GM10248 (cell line): ENCODE results near the gene TOM1L2.

Source experiments
- CTCF ChIA-PET: fragments of 300-600 bp; sonication (Branson Sonifier 250); formaldehyde crosslinking; extraction: SDS; loops from one replicate; lab custom pipeline; 2021; ENCODE audit warnings: antibody characterized with exemption; lab: Yijun Ruan, JAX
- POLR2A ChIA-PET: fragments of 350-650 bp; sonication (Branson Sonifier 250); formaldehyde crosslinking; extraction: SDS; loops from one replicate; lab custom pipeline; 2020; ENCODE audit warnings: antibody characterized with exemption; lab: Yijun Ruan, JAX
- DNase-seq: peaks from one replicate; pipeline ENCODE4 v3.0.0; 2012; ENCODE audit errors: extremely low spot score
- TF ChIP-seq, protein P1 (sequence below): IDR thresholded peaks from 2 replicates; pipeline ENCODE4 v1.5.1; 2012; ENCODE audit warnings: mild to moderate bottlenecking, low read depth; ENCODE audit errors: extremely low read depth, missing control alignments, control extremely low read depth

TOM1L2 gene

DNA sequence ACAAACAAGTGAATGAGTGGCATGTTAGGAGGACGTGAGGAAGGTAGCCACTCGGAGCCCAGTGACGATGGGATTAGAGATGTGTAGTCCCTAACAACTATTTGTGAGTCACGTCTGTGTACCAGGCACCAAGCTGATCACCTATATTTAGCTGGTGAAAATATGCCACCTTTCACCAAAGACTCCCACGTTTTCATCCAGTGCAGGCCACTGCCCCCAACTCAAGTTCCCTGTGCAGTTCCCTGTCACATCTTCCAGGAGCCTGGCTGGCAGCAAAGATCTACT, 67.2 kb downstream of the TOM1L2 start:
- CTCF ChIA-PET = interaction anchor here (1.0 to 1.8 kb wide), 2 partner anchors 12 to 16 kb away, joined by 3 to 4 read pairs; no protein-coding TSS in a partner anchor
- DNase-seq = no peak
- POLR2A ChIA-PET = no interaction called here
- TF ChIP-seq, protein P1, sequence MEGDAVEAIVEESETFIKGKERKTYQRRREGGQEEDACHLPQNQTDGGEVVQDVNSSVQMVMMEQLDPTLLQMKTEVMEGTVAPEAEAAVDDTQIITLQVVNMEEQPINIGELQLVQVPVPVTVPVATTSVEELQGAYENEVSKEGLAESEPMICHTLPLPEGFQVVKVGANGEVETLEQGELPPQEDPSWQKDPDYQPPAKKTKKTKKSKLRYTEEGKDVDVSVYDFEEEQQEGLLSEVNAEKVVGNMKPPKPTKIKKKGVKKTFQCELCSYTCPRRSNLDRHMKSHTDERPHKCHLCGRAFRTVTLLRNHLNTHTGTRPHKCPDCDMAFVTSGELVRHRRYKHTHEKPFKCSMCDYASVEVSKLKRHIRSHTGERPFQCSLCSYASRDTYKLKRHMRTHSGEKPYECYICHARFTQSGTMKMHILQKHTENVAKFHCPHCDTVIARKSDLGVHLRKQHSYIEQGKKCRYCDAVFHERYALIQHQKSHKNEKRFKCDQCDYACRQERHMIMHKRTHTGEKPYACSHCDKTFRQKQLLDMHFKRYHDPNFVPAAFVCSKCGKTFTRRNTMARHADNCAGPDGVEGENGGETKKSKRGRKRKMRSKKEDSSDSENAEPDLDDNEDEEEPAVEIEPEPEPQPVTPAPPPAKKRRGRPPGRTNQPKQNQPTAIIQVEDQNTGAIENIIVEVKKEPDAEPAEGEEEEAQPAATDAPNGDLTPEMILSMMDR = no peak

DNA sequence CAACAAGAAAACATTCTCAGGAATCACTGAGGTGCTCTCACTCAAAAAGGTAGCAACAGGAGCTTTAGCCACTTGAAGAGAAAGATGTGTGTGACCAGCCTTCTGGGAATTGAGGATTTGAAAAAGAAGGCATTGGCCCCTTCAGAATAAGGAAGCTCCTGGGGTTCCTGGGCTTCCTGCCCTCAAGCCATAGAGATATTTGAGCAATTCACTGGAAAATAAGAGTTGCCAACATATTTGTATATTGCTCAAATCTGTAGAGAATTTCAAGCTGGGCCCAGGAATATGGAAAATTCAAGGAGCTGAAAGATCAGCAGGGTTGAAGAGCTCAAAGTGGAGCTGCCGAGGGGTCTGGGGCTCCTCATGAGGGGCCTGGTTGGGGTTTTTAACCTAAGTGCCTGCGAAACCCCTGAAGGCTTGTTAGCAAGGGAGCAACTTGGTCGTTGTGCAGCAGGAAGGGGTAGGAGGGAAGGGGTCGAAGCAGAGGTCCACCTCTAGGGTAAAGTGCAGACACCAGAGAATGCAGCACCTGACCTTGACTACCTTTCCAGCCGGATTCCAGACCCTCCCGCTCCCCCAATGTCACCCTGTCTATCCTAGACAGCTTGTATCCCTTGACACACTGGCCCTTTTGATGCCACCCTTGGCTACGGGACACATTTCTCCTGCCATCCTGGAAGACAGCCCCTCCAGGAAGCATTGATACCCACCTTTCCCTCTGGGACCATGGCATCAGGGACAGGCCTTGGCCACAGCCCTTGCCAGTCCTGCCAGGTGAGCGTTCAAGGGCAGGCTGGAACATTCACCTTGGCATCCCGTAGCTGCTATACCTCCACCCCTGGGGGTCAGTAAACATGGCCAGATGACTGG, 67.8 kb downstream of the TOM1L2 start:
- TF ChIP-seq, protein P1 = no peak
- no peak for DNase-seq
- POLR2A ChIA-PET = no interaction called here
- CTCF ChIA-PET = interaction anchor here (1.0 to 1.8 kb wide), 3 partner anchors 11 to 15 kb away, joined by 3 to 7 read pairs (median 4); no protein-coding TSS in a partner anchor

DNA sequence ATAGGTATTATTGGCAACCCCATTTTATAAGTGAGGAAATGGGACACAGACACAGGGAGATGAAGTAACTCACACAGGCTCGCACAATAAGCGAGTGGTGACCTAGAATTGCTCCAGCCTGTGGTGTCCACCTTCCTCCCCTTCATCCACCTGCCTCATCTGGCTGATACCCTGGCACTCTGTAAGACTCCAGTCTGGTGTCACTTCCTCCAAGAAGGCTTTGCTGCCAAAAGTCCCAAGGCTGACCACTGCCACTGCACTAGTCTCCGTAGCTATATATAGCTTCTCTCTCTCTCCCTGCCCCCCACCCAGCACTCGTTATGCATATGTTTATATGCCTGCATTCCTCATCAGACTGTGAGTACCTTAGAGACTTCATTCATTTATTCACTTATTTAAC, 69.3 kb downstream of the TOM1L2 start:
- DNase-seq = no peak
- POLR2A ChIA-PET = interaction anchor here (1.1 kb wide), 1 partner anchor 63 kb away, joined by 3 read pairs; no protein-coding TSS in a partner anchor
- CTCF ChIA-PET = interaction anchor here (4.7 kb wide), 1 partner anchor 16 kb away, joined by 23 read pairs; no protein-coding TSS in a partner anchor
- TF ChIP-seq, protein P1 = no peak

DNA sequence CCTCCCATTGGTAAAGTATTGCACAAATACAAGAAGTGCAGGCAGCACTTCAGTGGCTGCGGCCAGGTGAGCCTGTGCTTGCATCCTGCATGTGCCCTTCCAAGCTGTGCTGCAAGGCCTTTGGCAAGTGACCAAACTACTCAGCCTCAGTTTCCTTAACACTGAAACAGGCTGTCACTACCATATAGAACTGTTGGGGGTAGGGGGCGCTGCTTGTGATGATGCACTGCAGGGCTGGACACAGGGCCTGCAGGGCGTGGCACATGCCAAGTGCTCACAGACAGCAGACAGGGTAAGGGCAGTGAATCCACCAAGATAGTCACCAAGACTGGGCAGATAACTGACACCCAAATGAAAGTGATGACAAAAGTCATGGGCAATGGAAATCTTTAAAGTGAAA, 69.8 kb downstream of the TOM1L2 start:
- POLR2A ChIA-PET = interaction anchor here (1.1 kb wide), 1 partner anchor 64 kb away, joined by 3 read pairs; no protein-coding TSS in a partner anchor
- DNase-seq = no peak
- CTCF ChIA-PET = interaction anchor here (1.2 to 4.7 kb wide), 3 partner anchors 11 to 16 kb away, joined by 3 to 26 read pairs (median 23); no protein-coding TSS in a partner anchor
- TF ChIP-seq, protein P1 = no peak

DNA sequence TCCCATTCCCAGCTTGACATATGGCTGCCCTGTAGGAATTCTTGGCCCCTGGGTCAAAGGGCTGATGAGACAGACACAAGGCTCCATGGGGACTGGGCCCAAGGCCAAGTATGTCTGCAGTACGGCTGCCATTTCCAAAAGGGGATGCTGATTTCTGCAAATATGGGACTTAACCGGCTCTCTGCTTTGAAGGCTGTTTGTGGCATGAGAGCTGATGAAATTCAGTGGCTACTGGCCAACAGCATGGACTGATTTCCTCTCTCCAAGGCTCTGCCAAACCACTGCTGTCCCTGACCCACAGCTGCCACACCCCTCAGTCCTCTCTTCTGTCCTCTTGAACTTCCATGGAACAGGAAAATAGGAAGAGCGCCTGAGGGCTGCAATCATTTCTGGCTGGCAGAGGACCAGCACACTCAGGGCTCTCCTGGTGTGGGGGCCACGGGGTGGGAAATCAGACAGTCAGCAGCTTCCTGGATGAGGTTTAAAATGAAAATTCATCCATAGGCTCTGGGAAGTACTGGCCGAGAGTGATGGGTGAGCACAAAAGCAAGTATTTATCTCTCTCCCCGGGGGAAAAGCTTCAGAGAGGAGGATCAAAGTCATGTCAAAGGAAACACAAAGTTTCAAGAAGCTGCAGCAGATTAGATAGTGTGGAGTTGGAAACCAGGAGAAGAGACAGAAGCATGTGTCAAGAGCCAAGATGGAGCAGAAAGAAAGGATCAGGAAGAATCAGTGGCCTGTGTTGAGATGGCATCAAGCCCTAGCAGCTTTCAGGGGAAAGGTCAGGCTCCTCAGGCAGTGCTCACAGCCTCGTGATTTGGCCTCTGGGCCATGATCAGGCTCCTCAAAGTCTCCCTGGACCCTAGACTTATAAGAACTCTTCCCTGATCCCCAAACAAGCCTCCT, 71.3 kb downstream of the TOM1L2 start:
- CTCF ChIA-PET = interaction anchor here (0.8 to 4.7 kb wide), 7 partner anchors 10 to 189 kb away, joined by 3 to 26 read pairs (median 3); no protein-coding TSS in a partner anchor
- POLR2A ChIA-PET = no interaction called here
- no peak for DNase-seq
- TF ChIP-seq, protein P1 = no peak

DNA sequence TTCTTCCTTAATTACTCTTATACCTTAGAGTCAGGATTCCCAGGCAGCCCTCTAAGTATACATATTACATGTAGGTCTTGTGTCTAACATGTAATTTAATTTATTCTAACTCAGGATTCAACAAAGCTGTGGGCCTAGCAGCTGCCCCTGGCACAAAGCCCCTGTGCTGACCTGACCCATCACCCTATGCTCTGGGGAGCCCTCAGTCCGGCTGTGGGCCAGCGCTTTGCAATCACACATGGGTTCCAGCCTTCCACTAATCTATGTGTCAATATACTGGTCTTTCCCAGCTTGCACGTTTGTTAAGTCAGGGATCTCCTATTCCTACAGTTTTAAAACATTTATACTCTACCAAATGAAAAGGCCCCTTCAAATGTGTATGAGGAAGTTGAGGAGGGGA, 72.7 kb downstream of the TOM1L2 start:
- DNase-seq = no peak
- CTCF ChIA-PET = interaction anchor here (1.1 to 4.7 kb wide), 5 partner anchors 8 to 39 kb away, joined by 3 to 26 read pairs (median 6); no protein-coding TSS in a partner anchor
- TF ChIP-seq, protein P1 = no peak
- POLR2A ChIA-PET = interaction anchor here (0.6 kb wide), 1 partner anchor 216 kb away, joined by 3 read pairs; no protein-coding TSS in a partner anchor
